Left forelimb (tissue), 1 donor: ENCODE results near the gene PSMD8.
A peak's percentile ranks its signal among the peaks of the same experiment; 100 is the strongest.
"Not testable (repeated sequence)": the region's sequence is repeated elsewhere in the genome, so short reads cannot be mapped to it uniquely, and the experiment has no call there.

Source experiments
- DNase-seq: peaks from one replicate; pipeline ENCODE4 v3.0.0-alpha.2; 2018; ENCODE audit warnings: low spot score

The PSMD8 gene

GRCh38 chr19:38411041-38411712, 36.8 kb downstream of the PSMD8 start:
- DNase-seq, result no peak

GRCh38 chr19:38411898-38412297, 37.5 kb downstream of the PSMD8 start:
- not testable (repeated sequence) for DNase-seq

DNA sequence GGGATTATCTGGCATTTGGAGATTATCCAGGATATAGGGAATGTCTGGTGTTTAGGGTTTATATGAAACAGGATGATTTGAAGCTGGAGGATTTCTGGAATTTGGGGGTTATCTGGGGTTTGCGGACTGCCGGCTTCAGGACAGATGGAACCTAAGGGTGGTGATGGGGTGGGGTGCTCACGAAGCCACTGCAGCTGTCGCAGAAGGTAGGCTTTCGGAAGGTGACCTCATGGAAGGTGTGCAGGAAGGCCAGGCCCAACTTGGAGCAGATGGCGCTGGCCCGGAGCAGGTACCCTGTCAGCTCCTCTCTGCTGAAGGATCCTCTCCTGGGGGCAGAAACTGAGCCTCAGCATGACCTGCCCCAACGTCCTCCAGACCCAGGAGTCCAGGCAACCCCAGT, 38.1 kb downstream of the PSMD8 start:
- DNase-seq, result no peak

DNA sequence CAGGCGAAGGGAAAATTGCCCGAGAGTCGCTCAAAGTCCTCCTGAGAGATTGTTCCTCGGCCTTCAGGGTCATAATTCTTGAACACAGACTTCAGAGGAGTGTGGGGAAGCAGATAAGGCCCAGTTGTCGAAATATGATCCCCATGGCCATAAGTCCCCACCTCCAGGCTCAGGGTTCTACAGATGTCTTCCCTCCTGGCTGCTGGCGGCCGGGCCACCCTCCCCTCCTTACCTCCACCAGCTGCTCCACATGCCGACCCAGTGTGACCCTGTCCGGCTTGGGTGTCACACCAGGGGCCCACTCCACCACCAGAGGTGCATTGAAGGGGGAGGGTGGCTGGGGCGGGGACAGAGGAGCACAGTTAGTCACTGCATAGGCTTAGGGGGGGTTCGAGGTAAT, 38.6 kb downstream of the PSMD8 start:
- no peak for DNase-seq

DNA sequence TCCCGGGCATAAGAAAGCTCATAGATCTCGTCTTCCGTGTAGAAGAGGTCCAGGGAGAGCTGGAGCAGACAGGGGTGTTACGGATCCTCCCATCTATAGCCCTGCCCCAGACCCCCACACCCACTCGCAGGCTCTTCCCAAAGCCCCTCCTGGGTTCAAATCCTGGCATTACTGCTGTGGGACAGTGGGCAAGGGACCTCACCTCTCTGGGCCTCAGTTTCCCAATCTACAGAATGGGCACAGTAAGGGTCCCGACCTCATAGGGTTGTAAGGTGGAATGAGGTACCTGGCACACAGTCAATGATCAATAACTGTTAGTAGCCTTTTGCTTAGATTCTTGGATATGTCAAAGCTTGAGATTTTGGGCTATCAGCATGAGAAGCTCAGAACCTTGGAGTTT, 39.0 kb downstream of the PSMD8 start:
- DNase-seq, result no peak

- DNase-seq, result no peak
These were observed 42.8 kb downstream of the PSMD8 start for GRCh38 chr19:38417146-38417543.

DNA sequence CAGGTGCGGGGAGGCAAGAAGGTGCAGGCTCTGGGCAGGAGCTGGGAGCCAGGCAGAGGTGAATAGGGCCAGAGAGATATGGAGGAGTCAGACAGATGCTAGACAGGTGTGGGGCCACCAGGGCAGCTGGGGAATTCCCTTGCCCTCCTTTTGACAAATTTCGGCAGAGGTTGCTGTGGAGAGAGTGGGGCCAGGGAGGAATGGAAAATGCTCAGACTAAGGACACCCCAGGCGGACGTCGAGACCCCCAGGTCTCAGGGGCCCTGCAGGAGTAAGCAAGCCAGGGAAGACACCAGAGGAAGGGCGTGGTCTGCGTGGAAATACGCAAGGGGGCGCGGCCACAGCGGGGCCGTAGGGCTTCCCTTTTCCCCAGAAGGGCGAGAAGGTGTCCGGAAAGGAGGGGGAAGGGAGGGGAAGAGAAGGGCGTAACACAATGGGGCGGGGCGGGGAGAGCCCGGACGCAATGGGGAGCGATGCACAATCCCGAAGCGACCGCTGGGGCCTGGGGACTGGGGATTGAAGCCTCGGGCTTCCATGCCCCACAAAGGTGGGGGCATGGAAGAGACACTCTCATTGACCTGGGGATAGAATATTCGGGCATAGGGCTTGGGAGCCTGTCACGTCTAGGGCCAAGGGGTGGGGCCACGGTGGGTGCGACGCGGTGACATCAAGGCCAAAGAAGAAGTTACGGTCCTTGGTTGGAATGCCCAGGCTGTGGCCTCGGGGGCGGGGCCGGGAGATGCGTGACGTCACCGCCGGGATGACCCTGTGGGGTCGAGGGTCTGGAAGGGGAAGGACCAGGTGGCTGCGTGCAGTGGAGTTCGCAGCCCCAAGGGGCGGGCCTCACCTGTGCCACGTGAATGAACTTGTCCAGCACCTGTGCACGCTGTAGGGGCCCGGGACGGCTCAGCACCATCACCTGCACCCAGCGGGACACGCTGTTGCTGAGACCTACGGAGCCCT, 43.5 kb downstream of the PSMD8 start:
- no peak for DNase-seq

- no peak for DNase-seq
These were observed 46.6 kb downstream of the PSMD8 start for GRCh38 chr19:38420935-38421334.

DNA sequence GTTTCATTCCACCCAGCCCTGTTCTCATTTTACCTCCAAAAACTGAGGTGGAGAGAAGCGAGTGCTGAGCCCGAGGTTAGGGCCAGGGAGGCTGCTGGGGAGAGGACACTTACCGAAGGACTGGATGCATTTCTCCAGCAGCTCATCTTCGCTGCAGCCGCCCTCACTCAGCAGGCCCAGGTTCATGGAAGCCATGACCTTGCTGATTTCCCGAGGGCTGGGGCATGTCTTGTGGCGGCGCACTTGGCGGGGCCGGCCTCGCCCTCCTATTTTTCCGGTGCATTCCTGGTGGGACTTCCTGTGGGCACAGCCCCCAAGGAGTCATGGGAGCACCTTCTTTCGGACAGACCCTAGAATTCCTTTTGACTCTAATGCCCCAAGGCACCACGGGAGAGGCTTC, 47.5 kb downstream of the PSMD8 start:
- DNase-seq, result no peak

DNA sequence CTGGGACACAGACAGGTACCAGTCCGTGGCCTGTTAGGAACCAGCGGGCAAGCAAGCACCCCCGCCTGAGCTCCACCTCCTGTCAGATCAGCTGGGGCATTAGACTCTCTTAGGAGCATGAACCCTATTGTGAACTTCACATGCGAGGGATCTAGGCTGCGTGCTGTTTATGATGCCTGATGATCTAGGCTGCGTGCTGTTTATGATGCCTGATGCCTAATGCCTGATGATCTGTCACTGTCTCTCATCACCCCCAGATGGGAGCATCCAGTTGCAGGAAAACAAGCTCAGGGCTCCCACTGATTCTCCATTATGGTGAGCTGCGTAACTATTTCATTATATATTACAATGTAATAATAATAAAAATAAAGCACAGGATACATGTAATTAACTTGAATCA, 48.1 kb downstream of the PSMD8 start:
- DNase-seq, result no peak

DNA sequence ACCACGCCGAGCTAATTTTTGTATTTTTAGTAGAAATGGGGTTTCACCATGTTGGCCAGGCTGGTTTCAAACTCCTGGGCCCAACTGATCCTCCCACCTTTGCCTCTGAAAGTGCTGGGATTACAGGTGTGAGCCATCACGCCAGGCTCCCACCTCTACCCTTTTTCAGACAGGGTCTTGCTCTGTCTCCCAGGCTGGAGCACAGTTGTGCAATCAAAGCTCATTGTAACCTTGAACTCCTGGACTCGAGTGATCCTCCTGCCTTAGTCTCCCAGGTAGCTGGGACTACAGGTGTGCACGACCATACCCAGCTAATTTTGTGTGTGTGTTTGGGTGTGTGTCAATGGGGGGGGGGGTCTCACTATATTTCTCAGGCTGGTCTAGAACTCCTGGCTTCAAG, 49.9 kb downstream of the PSMD8 start:
- DNase-seq, result no peak

DNA sequence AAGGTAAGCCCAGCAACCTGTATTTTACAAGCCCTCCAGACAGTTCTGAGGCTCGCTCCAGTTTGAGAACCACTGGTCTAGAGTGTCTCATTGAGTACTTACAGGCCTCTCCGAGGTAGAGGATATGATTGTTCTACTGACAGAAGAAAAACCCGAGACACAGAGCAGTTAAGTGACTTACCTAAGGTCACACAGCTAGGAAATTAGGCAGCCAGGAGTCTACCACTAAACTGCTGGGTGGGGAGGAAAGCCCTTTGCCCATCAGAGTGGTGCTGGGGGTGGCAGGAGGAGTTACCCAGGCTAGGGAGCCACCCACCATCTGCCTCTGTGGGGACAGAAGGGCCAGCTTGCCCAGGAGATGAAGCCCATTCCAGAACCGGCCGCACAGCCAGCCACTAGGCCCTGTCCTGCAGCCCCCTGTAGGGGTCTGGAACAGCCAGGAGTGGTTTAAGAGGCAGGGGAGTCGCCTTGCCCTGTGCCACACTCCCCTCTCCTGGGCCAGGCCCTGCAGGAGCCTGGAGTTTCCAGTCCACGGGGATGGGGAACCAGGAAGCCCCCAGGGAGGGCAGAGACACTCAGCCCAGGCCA, 50.9 kb downstream of the PSMD8 start:
- no peak for DNase-seq

- no peak for DNase-seq
These were observed 51.6 kb downstream of the PSMD8 start, which contains the start of gene RASGRP4 for GRCh38 chr19:38425810-38426466. Gene RASGRP4, minus strand, starts transcription at chr19:38426219. Its CDS starts 128 bp downstream, at chr19:38426091.

DNA sequence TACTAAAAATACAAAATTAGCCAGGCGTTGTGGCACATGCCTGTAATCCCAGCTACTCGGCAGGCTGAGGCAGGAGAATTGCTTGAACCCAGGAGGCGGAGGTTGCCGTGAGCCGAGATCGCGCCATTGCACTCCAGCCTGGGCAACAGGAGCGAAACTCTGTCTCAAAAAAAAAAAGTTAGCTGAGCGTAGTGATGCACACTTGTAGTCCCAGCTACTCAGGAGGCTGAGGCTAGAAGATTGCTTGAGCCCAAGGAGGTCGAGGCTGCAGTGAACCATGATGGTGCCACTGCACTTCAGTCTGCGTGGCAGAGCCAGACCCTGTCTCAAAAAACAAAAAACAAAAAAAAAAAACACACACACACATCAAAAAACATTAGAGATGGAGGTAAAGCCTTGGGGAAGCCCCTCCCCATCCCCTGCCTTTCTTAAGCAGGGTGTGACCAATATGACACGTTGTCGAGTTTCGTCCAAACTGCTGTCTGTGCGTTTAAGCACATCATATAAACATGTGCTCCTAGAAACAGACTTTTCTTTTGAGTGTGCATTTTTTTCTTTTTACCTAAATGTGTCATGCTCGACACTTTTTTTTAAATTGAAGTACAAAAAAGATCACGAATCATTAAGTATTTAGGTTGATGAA, 52.8 kb downstream of the PSMD8 start:
- DNase-seq, result not testable (repeated sequence)

DNA sequence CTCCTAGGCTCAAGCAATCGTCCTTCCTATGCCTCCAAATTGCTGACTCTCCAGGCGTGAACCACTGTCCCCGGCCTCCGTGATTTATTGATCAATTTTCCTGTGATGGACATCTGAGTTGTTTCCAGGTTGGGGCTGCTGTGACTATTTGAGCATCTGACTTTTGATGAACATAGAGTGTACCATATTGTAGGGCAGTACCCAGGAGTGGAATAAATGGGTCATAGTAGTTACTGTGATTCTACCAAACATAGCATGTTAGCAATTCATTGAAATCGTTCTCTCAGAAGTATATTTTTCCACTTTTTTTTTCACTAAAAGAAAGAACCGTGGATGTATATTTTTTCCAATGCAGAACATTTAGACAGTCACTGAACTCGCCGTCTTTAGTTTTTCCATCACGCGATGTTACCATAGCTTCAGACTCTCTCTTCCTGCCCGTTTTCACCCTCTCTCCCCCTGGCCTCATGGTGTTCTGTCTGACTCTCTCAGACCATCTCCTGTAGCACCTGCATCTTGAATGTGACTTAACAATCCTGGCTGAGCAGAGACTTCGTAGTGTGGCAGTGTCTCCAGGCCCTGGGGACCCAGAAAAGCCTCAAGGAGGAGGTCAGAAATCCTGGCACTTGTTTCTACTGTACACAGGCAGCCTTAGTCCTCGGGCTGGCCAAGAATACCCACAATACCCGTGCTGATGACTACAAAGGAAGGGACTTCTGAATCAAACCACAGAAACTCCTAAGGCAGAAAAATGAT, 54.9 kb downstream of the PSMD8 start:
- DNase-seq, result no peak

DNA sequence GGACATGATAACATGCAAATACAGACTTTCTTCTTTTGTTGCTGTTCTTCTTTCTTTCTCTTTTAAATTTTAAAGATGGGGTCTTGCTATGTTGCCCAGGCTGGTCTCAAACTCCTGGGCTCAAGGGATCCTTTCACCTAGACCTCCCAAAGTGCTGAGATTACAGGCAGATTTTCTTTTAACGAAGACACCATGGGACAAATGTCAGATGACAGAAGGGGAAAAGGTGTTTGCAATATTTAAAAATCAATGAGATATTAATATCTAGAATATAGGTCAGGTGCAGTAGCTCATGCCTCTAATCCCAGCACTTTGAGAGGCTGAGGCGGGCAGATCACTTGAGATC, 55.4 kb downstream of the PSMD8 start:
- DNase-seq, result no peak

DNA sequence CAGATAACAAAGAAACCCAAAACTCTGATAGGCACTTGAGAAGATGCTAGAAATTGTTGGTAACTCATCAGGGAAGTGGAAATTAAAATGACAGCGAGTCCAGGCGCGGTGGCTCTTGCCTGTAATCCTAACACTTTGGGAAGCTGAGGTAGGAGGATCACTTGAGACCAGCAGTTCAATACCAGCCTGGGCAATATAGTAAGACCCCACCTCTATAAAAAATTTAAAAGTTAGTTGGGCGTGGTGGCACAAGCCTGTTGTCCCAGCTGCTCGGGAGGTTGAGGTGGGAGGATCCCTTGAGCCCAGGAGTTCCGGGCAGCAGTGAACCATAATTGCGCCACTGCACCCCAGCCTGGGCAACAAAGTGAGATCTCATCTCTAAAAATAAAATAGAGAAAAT, 56.6 kb downstream of the PSMD8 start:
- DNase-seq, result no peak

GRCh38 chr19:38433268-38433733, 58.9 kb downstream of the PSMD8 start, which contains the start of gene RYR1:
Gene RYR1, plus strand, starts transcription at chr19:38433691. Its CDS starts 139 bp downstream, at chr19:38433830.
- peak; percentile 79 for DNase-seq
